HepG2 (cell line): Measurements from ENCODE around the gene KISS1R. TPM values are rescaled to one million over a fixed set of nuclear protein-coding genes. Genes with fewer than 3 reads are reported as not detected.

Experiments used
- ARID2 ChIP-seq: sonication (generic); formaldehyde crosslinking; IDR thresholded peaks from 2 replicates; pipeline ENCODE4 v1.8.1; 2022; ENCODE audit warnings: mild to moderate bottlenecking, missing genetic modification reagents, borderline replicate concordance
- CCDC6 ChIP-seq: sonication (generic); formaldehyde crosslinking; IDR thresholded peaks from 2 replicates; pipeline ENCODE4 v1.8.1; 2022; ENCODE audit warnings: mild to moderate bottlenecking, missing genetic modification reagents, moderate library complexity
- CENPT ChIP-seq: sonication (generic); formaldehyde crosslinking; IDR thresholded peaks from 2 replicates; pipeline ENCODE4 v1.8.0; 2022; ENCODE audit warnings: low read depth, mild to moderate bottlenecking, moderate library complexity, missing genetic modification reagents
- EED ChIP-seq: sonication (generic); formaldehyde crosslinking; IDR thresholded peaks from 2 replicates; pipeline ENCODE4 v1.5.0; 2020; ENCODE audit warnings: mild to moderate bottlenecking, missing genetic modification reagents
- FLYWCH1 ChIP-seq: sonication (generic); formaldehyde crosslinking; IDR thresholded peaks from 2 replicates; pipeline ENCODE4 v1.8.1; 2023; ENCODE audit warnings: mild to moderate bottlenecking, missing genetic modification reagents
- HOXA5 ChIP-seq: sonication (generic); formaldehyde crosslinking; IDR thresholded peaks from 2 replicates; pipeline ENCODE4 v1.4.0; 2020; ENCODE audit warnings: missing genetic modification reagents
- KDM3A ChIP-seq: IDR thresholded peaks from 2 replicates; pipeline ENCODE4 v1.6.1; 2018; ENCODE audit warnings: low read depth, missing compliant biosample characterization
- MAFG ChIP-seq: sonication (generic); formaldehyde crosslinking; IDR thresholded peaks from 2 replicates; pipeline ENCODE4 v1.5.1; 2020; ENCODE audit warnings: mild to moderate bottlenecking, missing genetic modification reagents
- RCOR2 ChIP-seq: IDR thresholded peaks from 2 replicates; pipeline ENCODE4 v1.6.1; 2016; ENCODE audit warnings: missing biosample characterization, missing genetic modification reagents
- SP5 ChIP-seq: IDR thresholded peaks from 2 replicates; pipeline ENCODE4 v1.6.1; 2016; ENCODE audit warnings: low read depth, borderline replicate concordance
- ZNF224 ChIP-seq: sonication (generic); formaldehyde crosslinking; IDR thresholded peaks from 2 replicates; pipeline ENCODE4 v1.5.0; 2020; ENCODE audit warnings: mild to moderate bottlenecking, missing genetic modification reagents
- ZNF747 ChIP-seq: sonication (generic); formaldehyde crosslinking; IDR thresholded peaks from 2 replicates; pipeline ENCODE4 v1.8.1; 2023; ENCODE audit warnings: missing genetic modification reagents, mild to moderate bottlenecking, borderline replicate concordance
- ZNF776 ChIP-seq: sonication (generic); formaldehyde crosslinking; IDR thresholded peaks from 2 replicates; pipeline ENCODE4 v1.4.0; 2020; ENCODE audit warnings: mild to moderate bottlenecking, missing genetic modification reagents
- polyA plus RNA-seq, 8 experiments: library from polyadenylated mRNA; depleted of rRNA in 3 of 8; stranded (reverse) in 7 of 8; unstranded in 1 of 8; fragments of >200 nt; fragmentation: Illumina TruSeq in 4 of 8; extraction: Trizol in 4 of 8; gene quantifications; 2 replicates each; pipeline versions ENCODE4 v1.2.1 to v1.2.3, GENCODE V29; 2011 to 2016; ENCODE audit warnings: low read depth in 4 of 8, missing spikeins in 1 of 8, mixed read lengths in 1 of 8; ENCODE audit not compliant: insufficient read depth in 1 of 8
- total RNA-seq, 5 experiments: library from RNA; depleted of rRNA; stranded (reverse); fragments of >200 nt; fragmentation: Illumina TruSeq; extraction: Trizol; gene quantifications; 2 replicates each; pipeline ENCODE4 v1.2.3, GENCODE V29; 2016; ENCODE audit warnings: low read depth in 1 of 5
- TF ChIP-seq, protein P1 (sequence below): sonication (generic); formaldehyde crosslinking; IDR thresholded peaks from 2 replicates; pipeline ENCODE4 v1.5.1; 2020; ENCODE audit warnings: mild to moderate bottlenecking, missing genetic modification reagents, moderate library complexity
- TF ChIP-seq, protein P2 (sequence below): sonication (generic); formaldehyde crosslinking; IDR thresholded peaks from 2 replicates; pipeline ENCODE4 v1.5.0; 2020; ENCODE audit warnings: mild to moderate bottlenecking, missing genetic modification reagents, borderline replicate concordance
- TF ChIP-seq, protein P3 (sequence below): IDR thresholded peaks from 2 replicates; pipeline ENCODE4 v1.6.1; 2016
- TF ChIP-seq, protein P4 (sequence below): sonication (generic); formaldehyde crosslinking; IDR thresholded peaks from 2 replicates; pipeline ENCODE4 v1.4.0; 2020; ENCODE audit warnings: missing genetic modification reagents, borderline replicate concordance

KISS1R gene
- total and polyA plus RNA-seq, 2 of the 13 experiments (the other 11 are each of a cell fraction or from before 2014, with no cell fraction given): 1.1 to 10.2 TPM

DNA sequence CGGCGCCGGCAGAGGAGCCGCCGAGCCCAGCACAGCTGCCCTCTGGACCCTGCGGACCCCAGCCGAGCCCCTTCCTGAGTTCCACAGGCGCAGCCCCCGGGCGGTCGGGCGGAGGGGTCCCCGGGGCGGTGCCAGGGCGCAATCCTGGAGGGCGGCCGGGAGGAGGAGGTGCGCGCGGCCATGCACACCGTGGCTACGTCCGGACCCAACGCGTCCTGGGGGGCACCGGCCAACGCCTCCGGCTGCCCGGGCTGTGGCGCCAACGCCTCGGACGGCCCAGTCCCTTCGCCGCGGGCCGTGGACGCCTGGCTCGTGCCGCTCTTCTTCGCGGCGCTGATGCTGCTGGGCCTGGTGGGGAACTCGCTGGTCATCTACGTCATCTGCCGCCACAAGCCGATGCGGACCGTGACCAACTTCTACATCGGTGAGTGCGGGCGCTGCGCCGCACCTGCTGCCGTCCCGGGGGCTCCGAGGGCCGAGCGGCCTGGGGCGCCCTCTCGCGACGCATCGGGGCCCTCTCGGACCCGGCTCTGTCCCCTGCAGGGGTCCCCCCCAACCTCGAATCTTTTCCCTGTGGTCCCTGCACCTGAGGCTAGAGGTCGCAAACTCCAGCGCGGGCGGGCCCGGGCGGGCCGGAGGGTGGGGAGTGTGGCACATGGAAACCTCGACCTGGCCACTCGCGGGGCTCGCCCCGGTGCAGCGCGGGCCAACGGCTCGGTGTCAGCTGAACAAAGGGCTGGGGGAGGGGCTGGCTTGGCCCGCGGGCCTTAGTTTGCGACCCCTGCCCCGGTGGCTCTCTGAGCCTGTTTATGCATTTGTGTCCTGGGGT is at the start of gene KISS1R (continued):
- TF ChIP-seq RCOR2 (CRISPR knock-in tag) (peak; percentile 28; the same call in 1 of the 2 replicates), KDM3A (CRISPR knock-in tag) (peak; percentile 96), ZNF776 (CRISPR knock-in tag) (no peak), CCDC6 (CRISPR knock-in tag) (no peak; the same call in 1 of the 2 replicates), MAFG (CRISPR knock-in tag) (no peak), FLYWCH1 (no peak), SP5 (CRISPR knock-in tag) (0 out of 2 replicates have a peak, but pooled peaks have one; percentile 10), ZNF224 (CRISPR knock-in tag) (no peak), HOXA5 (CRISPR knock-in tag) (peak; percentile 75; the same call in 1 of the 2 replicates), ARID2 (CRISPR knock-in tag) (0 out of 2 replicates have a peak, but pooled peaks have one; percentile 40), ZNF747 (peak; percentile 53), EED (CRISPR knock-in tag) (no peak), CENPT (no peak)
- TF ChIP-seq, protein P1, sequence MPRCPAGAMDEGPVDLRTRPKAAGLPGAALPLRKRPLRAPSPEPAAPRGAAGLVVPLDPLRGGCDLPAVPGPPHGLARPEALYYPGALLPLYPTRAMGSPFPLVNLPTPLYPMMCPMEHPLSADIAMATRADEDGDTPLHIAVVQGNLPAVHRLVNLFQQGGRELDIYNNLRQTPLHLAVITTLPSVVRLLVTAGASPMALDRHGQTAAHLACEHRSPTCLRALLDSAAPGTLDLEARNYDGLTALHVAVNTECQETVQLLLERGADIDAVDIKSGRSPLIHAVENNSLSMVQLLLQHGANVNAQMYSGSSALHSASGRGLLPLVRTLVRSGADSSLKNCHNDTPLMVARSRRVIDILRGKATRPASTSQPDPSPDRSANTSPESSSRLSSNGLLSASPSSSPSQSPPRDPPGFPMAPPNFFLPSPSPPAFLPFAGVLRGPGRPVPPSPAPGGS: no peak
- TF ChIP-seq, protein P2, sequence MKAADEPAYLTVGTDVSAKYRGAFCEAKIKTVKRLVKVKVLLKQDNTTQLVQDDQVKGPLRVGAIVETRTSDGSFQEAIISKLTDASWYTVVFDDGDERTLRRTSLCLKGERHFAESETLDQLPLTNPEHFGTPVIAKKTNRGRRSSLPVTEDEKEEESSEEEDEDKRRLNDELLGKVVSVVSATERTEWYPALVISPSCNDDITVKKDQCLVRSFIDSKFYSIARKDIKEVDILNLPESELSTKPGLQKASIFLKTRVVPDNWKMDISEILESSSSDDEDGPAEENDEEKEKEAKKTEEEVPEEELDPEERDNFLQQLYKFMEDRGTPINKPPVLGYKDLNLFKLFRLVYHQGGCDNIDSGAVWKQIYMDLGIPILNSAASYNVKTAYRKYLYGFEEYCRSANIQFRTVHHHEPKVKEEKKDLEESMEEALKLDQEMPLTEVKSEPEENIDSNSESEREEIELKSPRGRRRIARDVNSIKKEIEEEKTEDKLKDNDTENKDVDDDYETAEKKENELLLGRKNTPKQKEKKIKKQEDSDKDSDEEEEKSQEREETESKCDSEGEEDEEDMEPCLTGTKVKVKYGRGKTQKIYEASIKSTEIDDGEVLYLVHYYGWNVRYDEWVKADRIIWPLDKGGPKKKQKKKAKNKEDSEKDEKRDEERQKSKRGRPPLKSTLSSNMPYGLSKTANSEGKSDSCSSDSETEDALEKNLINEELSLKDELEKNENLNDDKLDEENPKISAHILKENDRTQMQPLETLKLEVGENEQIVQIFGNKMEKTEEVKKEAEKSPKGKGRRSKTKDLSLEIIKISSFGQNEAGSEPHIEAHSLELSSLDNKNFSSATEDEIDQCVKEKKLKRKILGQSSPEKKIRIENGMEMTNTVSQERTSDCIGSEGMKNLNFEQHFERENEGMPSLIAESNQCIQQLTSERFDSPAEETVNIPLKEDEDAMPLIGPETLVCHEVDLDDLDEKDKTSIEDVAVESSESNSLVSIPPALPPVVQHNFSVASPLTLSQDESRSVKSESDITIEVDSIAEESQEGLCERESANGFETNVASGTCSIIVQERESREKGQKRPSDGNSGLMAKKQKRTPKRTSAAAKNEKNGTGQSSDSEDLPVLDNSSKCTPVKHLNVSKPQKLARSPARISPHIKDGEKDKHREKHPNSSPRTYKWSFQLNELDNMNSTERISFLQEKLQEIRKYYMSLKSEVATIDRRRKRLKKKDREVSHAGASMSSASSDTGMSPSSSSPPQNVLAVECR: peak; percentile 47; the same call in 1 of the 2 replicates
- TF ChIP-seq, protein P3, sequence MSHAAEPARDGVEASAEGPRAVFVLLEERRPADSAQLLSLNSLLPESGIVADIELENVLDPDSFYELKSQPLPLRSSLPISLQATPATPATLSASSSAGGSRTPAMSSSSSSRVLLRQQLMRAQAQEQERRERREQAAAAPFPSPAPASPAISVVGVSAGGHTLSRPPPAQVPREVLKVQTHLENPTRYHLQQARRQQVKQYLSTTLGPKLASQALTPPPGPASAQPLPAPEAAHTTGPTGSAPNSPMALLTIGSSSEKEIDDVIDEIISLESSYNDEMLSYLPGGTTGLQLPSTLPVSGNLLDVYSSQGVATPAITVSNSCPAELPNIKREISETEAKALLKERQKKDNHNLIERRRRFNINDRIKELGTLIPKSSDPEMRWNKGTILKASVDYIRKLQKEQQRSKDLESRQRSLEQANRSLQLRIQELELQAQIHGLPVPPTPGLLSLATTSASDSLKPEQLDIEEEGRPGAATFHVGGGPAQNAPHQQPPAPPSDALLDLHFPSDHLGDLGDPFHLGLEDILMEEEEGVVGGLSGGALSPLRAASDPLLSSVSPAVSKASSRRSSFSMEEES (CRISPR knock-in tag): 0 out of 2 replicates have a peak, but pooled peaks have one; percentile 19
- TF ChIP-seq, protein P4, sequence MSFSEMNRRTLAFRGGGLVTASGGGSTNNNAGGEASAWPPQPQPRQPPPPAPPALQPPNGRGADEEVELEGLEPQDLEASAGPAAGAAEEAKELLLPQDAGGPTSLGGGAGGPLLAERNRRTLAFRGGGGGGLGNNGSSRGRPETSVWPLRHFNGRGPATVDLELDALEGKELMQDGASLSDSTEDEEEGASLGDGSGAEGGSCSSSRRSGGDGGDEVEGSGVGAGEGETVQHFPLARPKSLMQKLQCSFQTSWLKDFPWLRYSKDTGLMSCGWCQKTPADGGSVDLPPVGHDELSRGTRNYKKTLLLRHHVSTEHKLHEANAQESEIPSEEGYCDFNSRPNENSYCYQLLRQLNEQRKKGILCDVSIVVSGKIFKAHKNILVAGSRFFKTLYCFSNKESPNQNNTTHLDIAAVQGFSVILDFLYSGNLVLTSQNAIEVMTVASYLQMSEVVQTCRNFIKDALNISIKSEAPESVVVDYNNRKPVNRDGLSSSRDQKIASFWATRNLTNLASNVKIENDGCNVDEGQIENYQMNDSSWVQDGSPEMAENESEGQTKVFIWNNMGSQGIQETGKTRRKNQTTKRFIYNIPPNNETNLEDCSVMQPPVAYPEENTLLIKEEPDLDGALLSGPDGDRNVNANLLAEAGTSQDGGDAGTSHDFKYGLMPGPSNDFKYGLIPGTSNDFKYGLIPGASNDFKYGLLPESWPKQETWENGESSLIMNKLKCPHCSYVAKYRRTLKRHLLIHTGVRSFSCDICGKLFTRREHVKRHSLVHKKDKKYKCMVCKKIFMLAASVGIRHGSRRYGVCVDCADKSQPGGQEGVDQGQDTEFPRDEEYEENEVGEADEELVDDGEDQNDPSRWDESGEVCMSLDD (CRISPR knock-in tag): peak; percentile 59; the same call in 1 of the 2 replicates
